Stimulated activated CD4-positive, alpha-beta T cell treated with anti-CD3 and anti-CD28 coated beads, Interleukin-4, amount 100 ng/mL, for 1 hour (primary cell): ENCODE results near the gene UPK2.
A peak's percentile ranks its signal among the peaks of the same experiment; 100 is the strongest.

ENCODE experiments used
- DNase-seq: peaks from one replicate; pipeline ENCODE4 v3.0.0-alpha.2; 2020

UPK2 gene

GRCh38 chr11:118918128-118918685 lies 37.9 kb upstream of the UPK2 start:
- no peak for DNase-seq

DNA sequence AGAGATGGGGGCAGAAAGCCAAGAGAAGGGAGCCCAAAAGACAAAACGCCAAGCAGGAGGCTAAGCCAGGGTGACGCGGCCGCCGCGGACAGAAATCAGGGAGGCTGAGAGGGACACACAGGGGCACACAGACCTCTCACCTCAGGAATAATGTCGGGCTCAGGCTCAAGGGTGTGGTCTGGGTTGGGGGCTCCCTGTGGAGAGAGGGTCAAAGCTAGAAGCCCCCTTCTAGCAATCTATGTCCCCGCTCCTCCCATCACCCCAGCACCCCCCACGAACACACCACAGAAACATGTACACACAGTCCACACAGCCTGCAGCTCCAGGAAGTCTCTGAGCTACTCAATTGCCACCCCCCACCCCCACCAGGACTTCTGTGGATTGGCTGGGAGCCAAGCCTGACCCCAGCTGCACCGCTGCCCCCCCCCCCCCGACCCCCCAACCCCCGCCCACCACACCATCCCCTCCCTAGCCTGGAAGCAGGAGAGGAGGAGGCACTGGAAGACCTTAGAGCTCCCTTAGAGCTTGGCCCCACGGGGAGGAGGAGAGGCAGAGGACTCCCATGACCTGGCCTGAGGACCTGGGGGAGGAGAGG lies 37.3 kb upstream of the UPK2 start:
- DNase-seq = no peak

DNA sequence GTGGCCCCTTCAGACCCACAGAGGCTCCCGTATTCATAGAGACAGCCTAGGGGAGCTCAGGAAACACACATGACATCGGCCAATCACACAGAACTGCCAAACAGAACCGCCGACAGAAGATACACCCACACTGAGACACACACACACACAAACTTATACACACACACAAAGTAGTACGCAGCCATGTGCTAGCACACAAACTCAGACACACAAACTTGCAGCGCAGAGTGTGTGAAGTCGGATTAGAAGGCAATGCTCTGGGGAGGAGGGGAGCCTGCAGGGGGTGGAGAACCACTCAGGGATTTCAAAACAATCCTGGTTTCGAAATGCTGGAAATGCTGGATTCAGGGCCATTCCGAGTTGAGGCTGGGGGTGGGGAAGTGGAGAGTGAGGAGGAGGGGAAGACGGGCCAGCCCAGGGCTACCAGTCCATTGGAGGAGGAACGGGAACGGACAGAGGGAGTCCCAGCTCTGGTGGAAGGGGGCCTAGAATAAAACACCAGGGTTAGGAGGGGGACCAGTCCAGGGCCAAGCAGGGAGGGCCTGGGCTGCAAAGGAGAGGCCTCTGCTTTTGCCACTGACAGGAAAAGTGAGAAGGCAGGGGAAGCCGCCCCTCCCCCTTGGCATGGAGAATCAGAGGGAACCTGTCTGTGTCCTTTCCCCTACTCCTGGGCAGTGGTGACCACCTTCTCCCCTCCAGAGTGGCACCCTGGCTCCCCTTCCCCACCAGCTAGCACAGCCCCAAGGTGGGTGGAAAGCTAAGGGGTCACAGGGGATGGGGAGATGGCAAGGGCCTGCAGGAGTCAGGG lies 34.8 kb upstream of the UPK2 start:
- DNase-seq = no peak

DNA sequence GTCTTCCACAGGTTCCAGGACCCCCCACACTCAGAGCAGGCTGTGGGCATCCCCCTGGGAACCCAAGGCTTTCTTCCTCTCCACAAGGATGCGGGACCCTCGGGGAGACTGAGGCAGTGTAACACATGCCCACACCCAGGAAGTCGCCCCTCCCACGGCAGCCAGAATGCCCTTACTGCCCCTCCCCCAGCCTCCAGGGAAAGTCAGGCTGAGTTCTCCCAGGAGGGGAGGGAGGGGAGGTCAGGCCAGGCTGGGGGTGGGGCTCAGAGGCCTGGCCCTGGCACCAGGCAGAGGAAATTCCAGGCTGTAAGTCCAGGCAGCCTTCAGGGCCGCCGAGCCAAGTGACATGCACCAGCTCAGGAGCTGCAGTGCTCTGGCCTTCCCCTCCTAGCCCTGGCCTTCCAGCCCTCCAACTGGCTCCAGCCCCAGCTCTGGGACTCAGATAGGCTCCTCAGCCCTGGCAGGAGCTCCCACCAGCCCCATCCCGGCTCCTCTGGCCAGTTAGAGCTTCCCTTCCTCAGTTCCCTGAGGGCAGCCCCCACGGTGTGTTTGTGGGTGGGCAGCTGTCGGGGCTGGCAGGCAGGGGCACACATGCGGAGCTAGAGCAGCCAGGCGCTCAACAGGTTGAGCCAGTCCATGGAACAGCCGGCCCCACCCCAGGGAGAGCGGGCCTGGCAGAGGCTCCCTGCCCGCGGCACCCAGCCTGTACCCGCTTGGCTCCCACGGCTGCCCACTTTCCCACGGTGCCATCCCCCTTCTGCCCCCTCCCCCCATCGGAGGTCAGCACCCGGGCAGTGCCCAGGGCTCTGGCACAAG lies 34.0 kb upstream of the UPK2 start:
- DNase-seq = no peak

GRCh38 chr11:118922745-118923627 lies 33.1 kb upstream of the UPK2 start:
- no peak for DNase-seq

DNA sequence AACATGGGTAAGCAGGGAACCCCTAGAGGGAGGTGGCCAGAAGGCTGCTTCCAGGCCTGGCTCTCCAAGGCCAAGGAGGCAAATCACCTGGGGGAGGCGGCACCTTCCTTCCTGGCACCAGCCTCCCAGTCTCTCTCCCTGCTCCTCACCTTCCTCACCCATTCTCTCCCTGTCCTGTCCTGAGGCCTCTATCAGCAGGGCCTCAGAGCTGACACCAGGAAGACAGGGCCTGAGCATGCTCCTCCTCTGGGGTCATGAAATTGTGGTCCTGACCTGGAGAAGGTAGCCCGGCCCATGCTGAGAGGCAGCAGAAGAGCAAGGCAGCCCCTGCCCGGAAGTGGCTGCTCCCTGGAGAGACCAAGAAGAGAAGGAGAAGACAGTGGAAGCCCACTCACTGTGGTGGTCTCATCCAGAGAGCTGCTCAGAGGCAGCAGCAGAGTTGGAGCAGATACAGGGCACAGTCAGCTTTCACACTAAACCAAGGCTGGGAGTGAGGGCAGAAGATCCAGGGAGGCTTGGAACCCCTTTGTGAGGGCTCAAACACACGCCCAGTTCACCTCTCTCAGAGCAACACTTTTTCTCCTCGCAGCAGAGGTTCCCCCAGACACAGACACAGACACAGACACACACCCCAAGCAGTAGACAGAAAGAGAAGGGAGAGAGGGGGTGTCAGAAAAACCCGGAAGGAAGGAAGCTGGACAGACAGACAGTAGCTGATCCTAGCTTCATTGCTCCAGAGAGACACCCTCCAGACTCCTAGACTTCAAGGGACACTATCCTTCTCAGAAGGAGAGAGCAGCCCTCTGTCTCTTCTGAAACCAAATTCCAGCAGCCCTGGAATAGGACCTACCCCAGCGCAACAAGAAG lies 32.1 kb upstream of the UPK2 start:
- DNase-seq = no peak

- peak; percentile 53 for DNase-seq
These were observed 31.2 kb upstream of the UPK2 start for GRCh38 chr11:118924591-118925585.

DNA sequence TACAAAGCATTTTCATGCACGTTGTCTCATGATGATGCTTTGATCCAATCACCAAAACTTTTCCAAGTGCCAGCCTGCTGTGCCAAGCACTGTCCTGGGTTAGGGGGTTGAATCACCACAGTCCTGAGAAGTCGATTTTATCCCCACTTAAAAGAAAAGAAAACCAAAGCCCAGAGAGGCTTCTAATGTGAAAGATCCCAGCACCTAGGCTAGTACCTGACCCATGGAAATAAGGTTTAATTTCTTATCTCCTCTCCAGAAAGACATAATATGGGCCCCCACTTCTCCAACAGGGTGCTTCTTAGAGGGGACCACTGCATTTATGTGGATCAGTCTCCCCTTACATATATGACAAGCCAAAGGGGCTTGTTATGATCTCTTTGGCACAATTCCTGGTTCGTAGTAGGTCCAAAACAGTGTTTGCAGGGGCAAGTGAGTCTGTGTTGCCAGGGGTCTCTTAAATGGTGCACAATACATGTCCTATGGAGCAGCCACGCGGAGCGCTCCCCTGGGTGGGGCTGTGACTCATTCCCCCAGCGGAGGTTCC lies 28.5 kb upstream of the UPK2 start:
- no peak for DNase-seq

DNA sequence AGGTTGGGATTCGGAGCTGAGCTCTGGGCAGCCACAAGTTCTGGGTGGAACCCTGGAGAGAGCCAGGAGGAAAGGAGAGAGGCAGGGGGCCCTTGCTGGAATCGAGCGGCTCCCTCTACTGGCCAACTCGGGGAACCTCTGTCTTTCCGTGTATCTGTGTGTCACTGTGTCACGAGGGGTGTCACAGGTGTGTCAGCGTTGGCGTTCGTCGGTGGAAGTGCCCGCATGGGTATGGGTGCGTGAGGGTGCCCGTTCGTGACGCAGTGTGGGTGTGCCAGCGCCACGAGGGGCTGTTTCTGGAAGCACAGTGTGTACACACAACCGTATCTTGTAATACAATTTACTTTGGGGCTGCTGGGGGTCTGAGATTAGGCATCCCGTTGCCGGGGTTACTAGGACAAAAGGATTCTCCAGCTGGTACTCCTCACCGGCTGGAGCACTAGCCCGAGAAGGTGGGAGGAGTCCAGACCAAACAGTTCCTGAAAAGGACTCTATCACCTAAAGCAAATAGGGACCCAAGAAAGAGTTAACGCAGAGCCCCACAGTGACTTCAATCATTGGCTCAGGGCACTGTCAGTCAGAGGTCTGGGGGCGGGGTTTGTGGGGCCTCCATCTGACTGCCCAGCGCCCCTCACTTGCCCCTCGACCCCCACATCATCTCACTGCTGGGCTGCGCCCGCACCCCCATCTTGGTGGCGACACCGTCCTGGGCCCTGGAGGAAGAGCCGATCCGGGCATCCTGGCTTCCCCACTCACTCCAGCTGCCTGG lies 27.8 kb upstream of the UPK2 start:
- peak; percentile 92 for DNase-seq

GRCh38 chr11:118928870-118929500 lies 27.1 kb upstream of the UPK2 start:
- peak; percentile 54 for DNase-seq

GRCh38 chr11:118929501-118930093 lies 26.5 kb upstream of the UPK2 start:
- DNase-seq = peak; percentile 71

DNA sequence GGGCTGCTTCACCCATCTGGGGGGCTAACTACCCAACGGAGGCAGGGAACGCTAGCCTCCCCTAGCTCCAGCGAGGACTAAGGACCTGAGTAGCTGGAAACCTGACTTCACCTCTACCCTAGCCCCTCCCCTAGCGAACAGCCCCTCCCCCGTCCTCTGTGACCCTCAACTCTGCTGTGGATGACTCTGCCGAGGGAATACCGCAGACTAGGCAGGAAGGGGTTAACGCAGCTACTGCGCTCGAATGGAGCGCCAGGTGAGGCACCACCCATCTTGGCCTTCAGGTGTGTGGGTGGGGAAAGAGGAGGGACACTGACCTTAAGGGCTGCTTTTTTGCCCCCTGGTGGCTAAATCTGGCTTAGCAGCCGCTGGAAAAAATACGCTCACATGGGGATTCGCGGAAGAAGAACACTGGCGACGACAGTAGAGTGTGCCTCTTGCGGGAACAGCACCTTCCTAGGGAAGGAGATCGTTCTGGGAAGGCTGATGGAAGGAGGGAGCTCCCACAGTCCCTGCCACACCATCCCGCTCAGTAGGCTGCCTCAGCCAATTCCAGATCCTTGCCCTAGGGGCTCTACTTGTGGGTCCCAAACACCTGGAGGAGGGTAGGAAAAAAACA lies 25.9 kb upstream of the UPK2 start:
- DNase-seq = peak; percentile 82

DNA sequence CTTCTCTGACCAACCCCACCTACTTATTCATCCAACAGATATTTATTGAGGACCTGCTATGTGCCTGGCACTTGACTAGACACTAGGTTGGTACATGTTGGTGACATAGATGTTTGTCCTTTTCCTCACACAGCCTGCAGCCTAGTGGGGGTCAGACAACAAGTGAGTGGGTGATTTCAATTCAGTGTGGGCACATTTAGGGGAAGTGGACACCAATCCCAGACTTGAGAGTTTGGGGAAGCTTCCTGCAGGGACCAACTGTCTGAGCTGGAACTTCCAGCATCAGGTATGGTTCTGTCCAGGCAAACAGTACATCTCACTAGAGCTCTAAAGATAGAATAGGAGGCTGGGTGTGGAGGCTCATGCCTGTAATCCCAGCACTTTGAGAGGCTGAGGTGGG lies 24.5 kb upstream of the UPK2 start:
- no peak for DNase-seq

- DNase-seq = no peak
These were observed 22.6 kb upstream of the UPK2 start for GRCh38 chr11:118933486-118933885.

DNA sequence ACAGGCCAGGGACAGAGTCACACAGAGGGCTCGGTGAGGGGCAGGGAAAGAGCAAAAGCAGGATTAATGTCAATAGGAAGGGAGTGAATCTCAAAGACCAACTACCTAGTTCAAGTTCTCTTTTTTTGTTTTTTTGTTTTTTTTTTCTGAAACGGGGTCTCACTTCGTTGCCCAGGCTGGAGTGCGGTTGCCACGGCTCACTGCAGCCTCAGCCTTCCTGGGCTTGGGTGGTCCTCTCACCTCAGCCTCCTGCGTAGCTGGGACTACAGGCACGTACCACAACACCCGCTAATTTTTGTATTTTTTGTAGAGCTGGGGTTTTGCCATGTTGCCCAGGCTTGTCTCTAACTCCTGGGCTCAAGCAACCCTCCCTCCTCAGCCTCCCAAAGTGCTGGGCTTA lies 20.7 kb upstream of the UPK2 start:
- DNase-seq = no peak

- no peak for DNase-seq
These were observed 17.4 kb upstream of the UPK2 start for GRCh38 chr11:118938491-118939403.
